Measurements from ENCODE around the gene C16orf89.
"Not testable (repeated sequence)": the region's sequence is repeated elsewhere in the genome, so short reads cannot be mapped to it uniquely, and the experiment has no call there.

DNA sequence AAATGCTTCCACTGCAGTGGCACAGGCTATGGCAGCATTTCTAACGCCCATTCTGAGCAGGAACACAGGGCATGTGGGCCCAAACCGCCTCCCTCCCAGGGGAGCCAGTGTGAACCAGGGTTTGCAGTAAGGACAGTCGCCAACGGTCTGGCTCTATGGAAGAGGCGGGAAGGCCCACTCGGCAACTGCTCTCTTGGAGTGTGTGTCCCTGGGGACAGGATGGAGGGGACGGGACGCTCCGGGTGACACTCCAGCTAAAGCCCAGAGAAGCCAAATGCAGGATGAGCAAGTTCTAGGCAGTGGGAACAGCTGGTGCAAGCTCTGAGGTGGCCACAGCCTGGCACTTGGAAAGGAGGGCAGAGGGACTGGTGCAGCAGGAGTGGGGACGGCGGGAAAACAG lies 28.0 kb upstream of the C16orf89 start:
- TF ChIP-seq, protein P1, sequence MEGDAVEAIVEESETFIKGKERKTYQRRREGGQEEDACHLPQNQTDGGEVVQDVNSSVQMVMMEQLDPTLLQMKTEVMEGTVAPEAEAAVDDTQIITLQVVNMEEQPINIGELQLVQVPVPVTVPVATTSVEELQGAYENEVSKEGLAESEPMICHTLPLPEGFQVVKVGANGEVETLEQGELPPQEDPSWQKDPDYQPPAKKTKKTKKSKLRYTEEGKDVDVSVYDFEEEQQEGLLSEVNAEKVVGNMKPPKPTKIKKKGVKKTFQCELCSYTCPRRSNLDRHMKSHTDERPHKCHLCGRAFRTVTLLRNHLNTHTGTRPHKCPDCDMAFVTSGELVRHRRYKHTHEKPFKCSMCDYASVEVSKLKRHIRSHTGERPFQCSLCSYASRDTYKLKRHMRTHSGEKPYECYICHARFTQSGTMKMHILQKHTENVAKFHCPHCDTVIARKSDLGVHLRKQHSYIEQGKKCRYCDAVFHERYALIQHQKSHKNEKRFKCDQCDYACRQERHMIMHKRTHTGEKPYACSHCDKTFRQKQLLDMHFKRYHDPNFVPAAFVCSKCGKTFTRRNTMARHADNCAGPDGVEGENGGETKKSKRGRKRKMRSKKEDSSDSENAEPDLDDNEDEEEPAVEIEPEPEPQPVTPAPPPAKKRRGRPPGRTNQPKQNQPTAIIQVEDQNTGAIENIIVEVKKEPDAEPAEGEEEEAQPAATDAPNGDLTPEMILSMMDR (IDR thresholded peaks at IDR 0.05; ENCODE audit: insufficient read depth, low read depth, low read length) = not testable (repeated sequence)
- TF ChIP-seq EZH2 (IDR thresholded peaks at IDR 0.05; ENCODE audit: insufficient read depth, low read length) = not testable (repeated sequence)
